Choroid plexus epithelial cell (primary cell): Measurements from ENCODE around the gene RAP1A.
"Not testable (repeated sequence)": the region's sequence is repeated elsewhere in the genome, so short reads cannot be mapped to it uniquely, and the experiment has no call there.

Experiments used
- DNase-seq: peaks from one replicate; pipeline ENCODE4 v3.0.0-alpha.2; 2010; ENCODE audit warnings: low read depth
- H3K4me3 ChIP-seq: 2 replicates; pipeline ENCODE4 v1.5.1; 2011; ENCODE audit warnings: low read depth, mild to moderate bottlenecking, control low read depth, low read length, moderate library complexity
- TF ChIP-seq, protein P1 (sequence below): conservative IDR thresholded peaks from 2 replicates; pipeline ENCODE4 v1.5.1; 2011; ENCODE audit warnings: low read depth, mild to moderate bottlenecking, control low read depth, inconsistent platforms, low read length, moderate library complexity

RAP1A gene

DNA sequence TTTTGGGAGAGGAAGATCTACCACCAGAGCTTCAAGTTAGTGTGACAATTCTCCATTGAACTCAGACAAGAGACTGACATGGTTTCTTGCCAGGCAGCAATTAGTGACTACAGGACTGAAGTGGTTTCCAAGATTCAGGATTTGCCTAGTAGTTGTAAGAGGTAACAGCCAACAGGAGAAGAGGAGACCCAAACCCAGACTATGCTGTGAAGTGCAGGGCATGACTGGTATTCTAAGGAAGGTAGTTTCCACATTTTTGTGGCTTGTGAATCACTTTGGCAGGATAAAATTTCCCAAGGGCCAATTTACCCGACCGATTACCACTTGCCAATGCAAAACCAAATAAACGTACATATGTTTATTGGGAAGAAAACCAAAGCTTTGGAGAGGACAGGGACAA lies 14.7 kb upstream of the RAP1A start:
- H3K4me3 ChIP-seq: no peak overlapping the region
- TF ChIP-seq, protein P1, sequence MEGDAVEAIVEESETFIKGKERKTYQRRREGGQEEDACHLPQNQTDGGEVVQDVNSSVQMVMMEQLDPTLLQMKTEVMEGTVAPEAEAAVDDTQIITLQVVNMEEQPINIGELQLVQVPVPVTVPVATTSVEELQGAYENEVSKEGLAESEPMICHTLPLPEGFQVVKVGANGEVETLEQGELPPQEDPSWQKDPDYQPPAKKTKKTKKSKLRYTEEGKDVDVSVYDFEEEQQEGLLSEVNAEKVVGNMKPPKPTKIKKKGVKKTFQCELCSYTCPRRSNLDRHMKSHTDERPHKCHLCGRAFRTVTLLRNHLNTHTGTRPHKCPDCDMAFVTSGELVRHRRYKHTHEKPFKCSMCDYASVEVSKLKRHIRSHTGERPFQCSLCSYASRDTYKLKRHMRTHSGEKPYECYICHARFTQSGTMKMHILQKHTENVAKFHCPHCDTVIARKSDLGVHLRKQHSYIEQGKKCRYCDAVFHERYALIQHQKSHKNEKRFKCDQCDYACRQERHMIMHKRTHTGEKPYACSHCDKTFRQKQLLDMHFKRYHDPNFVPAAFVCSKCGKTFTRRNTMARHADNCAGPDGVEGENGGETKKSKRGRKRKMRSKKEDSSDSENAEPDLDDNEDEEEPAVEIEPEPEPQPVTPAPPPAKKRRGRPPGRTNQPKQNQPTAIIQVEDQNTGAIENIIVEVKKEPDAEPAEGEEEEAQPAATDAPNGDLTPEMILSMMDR: no peak
- peak; percentile 45 for DNase-seq

DNA sequence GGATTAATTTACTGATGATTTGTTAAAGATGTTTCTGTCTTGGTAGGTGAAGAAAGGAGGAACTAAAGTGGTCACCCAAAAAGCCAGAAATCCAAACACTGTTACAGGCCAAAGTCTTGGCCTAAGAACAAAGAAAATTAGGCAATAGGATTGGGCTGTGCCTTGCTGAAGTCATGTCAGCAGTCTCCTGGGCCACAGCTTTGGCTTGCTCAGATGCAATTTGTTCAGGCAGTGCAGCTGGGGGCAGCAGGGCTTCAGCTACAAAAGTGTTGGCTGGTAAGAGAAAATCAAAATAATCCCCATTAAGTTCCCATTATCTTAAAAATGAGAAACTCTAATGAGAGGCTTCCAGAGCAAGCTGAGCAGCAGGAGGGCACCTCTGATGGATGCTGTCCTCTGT lies 14.0 kb upstream of the RAP1A start:
- H3K4me3 ChIP-seq: no peak overlapping the region
- DNase-seq: peak; percentile 55
- TF ChIP-seq, protein P1: no peak

DNA sequence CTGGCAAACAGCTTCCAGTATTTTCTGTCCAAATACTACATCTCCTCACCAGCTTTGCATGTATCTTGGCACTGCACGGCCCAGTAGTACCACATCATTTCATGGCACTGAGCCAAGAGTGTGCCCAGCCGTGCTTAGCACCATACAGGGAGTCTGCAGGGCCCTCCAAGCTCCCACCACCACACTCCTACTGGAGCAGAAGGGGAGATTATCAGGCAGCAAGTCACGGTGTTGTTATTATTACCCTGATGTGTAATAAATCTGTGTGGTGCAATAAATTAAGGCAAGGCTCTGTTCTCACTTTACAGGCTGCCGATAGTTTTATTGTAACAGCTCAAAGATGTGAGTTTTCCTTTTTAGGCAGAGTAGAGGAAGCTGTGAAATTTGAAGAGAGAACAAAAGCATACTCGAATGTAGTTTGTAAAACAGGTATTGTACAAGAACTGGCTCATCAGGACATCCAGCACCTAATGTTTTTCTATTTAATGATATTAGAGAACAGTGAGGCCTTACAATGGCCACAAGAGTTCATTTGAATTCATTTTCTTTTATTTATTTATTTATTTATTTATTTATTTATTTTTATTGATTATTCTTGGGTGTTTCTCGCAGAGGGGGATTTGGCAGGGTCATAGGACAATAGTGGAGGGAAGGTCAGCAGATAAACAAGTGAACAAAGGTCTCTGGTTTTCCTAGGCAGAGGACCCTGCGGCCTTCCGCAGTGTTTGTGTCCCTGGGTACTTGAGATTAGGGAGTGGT lies 13.0 kb upstream of the RAP1A start:
- DNase-seq, H3K4me3 ChIP-seq: not testable (repeated sequence)

DNA sequence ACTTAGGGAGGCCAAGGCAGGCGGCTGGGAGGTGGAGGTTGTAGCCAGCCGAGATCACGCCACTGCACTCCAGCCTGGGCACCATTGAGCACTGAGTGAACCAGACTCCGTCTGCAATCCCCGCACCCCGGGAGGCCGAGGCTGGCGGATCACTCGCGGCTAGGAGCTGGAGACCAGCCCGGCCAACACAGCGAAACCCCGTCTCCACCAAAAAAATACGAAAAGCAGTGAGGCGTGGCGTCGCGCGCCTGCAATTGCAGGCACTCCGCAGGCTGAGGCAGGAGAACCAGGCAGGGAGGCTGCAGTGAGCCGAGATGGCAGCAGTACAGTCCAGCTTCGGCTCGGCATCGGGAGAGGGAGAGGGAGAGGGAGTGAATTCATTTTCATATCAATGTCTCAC lies 11.1 kb upstream of the RAP1A start:
- H3K4me3 ChIP-seq, DNase-seq: not testable (repeated sequence)

DNA sequence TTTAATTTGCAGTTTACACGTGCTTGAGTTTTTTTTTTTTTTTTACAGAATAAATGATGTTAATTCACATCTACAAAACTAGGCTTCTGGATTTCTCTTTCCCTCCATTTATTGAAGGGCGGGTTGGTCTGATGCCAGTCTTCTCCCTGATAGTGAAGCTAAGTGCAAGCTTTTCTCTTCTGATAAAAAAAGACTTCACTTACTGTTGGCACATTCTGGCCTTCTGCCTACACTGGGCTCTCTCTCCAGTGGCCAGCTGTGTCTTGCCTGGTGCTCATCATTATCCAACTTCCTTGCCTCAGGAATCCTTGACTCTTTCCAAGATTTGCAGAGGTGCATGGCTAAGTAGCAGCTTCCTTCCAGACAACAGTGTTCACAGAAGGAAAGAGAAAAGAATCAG lies 7.6 kb upstream of the RAP1A start:
- DNase-seq: no peak
- TF ChIP-seq, protein P1: no peak
- no peak overlapping the region for H3K4me3 ChIP-seq

DNA sequence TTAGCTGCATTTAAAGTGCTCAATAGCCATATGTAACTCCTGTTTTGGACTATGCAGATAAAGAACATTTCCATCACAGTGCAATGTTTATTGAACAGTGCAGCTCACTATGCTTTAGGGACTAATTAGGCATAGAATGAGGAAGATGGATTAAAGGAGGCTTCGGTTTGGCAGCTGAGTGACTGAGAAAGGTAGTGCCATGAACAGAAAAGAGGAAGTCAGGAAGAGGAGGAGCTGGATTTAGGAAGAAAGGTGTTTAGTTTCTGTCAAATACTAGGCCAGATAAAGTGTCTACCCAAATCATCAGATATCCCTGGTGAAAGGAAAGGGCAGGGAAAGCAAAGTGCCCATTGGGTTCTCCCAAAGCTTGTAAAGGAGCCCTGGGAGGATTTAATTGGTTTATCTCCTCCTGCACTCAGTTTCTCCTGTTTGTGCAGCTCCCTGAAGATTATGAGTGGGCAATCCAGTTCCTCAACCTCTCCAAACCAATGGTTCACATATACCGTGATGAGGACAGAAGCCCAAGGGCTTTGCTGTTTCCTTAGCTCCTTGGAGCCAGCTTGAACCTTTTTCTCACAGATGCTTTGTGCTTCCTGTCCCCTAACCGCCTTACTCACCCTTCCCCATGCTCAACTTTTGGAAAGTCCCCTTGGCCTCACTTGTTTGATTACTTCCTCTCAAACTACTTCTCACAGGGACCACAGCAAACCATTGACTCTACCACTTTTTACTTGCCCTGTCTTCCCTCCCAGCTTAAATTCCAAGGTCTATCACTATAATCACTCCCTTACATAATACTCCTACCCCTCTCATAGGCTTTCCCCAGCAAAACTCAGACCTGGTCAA lies 3.5 kb upstream of the RAP1A start:
- TF ChIP-seq, protein P1: no peak
- no peak overlapping the region for H3K4me3 ChIP-seq
- DNase-seq: no peak

DNA sequence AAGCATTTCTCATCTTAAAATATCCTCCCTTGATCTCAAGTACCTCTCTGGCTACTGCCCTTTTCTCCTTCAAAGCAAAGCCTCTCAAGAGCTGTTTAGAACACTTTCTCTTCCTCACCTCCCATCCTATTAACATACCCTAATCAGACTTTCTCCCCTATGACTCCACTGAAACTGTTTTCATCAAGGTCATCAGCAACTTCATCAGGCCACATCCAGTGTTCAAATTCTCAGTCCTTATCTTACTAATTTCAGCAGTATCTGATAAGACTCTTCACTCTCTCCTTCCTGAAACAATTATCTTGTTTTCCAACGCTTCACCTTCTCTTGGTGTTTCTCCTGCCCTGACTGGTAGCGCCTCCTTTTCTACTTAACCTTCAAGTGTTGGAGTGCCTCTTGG lies 1.5 kb upstream of the RAP1A start:
- DNase-seq: no peak
- TF ChIP-seq, protein P1: no peak
- no peak overlapping the region for H3K4me3 ChIP-seq
